NCI-H1092 (cell line): ENCODE measurements around the gene RPL7L1.

Experiments used
- DNase-seq: peaks from one replicate; lab custom pipeline; 2025; lab: John Stamatoyannopoulos, UW

The RPL7L1 gene

GRCh38 chr6:42933205-42933604 lies 53.8 kb downstream of the RPL7L1 start:
- DNase-seq, result no peak

DNA sequence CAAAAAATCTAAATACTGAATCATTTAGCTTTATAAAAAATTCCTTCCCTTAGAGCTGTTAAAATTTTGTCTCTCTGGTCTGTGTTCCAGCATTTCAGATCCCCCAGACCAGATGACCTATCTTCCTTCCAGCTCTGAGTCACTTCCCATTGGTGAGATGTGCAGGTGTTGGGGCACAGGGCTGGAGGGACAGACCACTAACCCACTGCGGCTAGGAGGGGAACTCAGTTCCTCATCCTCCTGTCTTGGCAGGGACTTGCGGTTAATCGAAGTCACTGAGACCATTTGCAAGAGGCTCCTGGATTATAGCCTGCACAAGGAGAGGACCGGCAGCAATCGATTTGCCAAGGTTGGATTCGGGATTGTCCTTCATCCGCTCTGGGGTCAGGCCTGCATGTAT lies 55.9 kb downstream of the RPL7L1 start:
- DNase-seq, result no peak

- DNase-seq, result no peak
These were observed 57.0 kb downstream of the RPL7L1 start for GRCh38 chr6:42936398-42936797.

- no peak for DNase-seq
These were observed 58.4 kb downstream of the RPL7L1 start for GRCh38 chr6:42937548-42938427.

DNA sequence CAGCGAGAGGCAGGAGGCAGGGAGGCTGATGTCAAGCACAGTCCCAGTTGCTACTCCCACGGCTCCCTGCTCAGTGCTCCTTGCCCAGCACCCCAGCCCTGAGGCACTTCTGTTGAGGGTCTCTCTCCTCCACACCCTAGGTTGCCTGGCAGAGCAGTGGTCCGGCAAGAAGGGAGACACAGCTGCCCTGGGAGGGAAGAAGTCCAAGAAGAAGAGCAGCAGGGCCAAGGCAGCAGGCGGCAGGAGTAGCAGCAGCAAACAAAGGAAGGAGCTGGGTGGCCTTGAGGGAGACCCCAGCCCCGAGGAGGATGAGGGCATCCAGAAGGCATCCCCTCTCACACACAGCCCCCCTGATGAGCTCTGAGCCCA lies 59.0 kb downstream of the RPL7L1 start:
- DNase-seq, result no peak

GRCh38 chr6:42938987-42939809 lies 59.8 kb downstream of the RPL7L1 start:
- no peak for DNase-seq
